HepG2 (cell line): ENCODE results near the gene RAB15. TPM values are rescaled to one million over a fixed set of nuclear protein-coding genes. Genes with fewer than 3 reads are reported as not detected.
A peak's percentile ranks its signal among the peaks of the same experiment; 100 is the strongest.

Experiments
- ATAD3A ChIP-seq: sonication (generic); formaldehyde crosslinking; IDR thresholded peaks from 2 replicates; pipeline ENCODE4 v1.4.0; 2020; ENCODE audit warnings: missing genetic modification reagents
- ATRX ChIP-seq: sonication (generic); formaldehyde crosslinking; IDR thresholded peaks from 2 replicates; pipeline ENCODE4 v1.4.0; 2020; ENCODE audit warnings: missing genetic modification reagents, borderline replicate concordance
- ELF4 ChIP-seq: sonication (generic); formaldehyde crosslinking; IDR thresholded peaks from 2 replicates; pipeline ENCODE4 v1.5.0; 2020; ENCODE audit warnings: missing genetic modification reagents, mild to moderate bottlenecking, moderate library complexity, borderline replicate concordance
- HOXA7 ChIP-seq: sonication (generic); formaldehyde crosslinking; IDR thresholded peaks from 2 replicates; pipeline ENCODE4 v1.8.1; 2022; ENCODE audit warnings: mild to moderate bottlenecking, missing genetic modification reagents, moderate library complexity
- KDM2A ChIP-seq: sonication (generic); formaldehyde crosslinking; IDR thresholded peaks from 2 replicates; pipeline ENCODE4 v1.4.0; 2020; ENCODE audit warnings: low read depth, missing genetic modification reagents, borderline replicate concordance
- MEIS1 ChIP-seq: sonication (generic); formaldehyde crosslinking; IDR thresholded peaks from 2 replicates; pipeline ENCODE4 v1.9.0; 2021; ENCODE audit warnings: mild to moderate bottlenecking, missing genetic modification reagents, moderate library complexity, borderline replicate concordance
- MEIS2 ChIP-seq: sonication (generic); formaldehyde crosslinking; IDR thresholded peaks from 2 replicates; pipeline ENCODE4 v1.9.0; 2021; ENCODE audit warnings: mild to moderate bottlenecking, missing genetic modification reagents
- NFATC3 ChIP-seq: sonication (generic); formaldehyde crosslinking; IDR thresholded peaks from 2 replicates; pipeline ENCODE4 v1.5.1; 2020; ENCODE audit warnings: mild to moderate bottlenecking, missing genetic modification reagents
- NFRKB ChIP-seq: fragments of 450-650 bp; IDR thresholded peaks from 2 replicates; pipeline ENCODE4 v1.6.1; 2017
- PLSCR1 ChIP-seq: sonication (generic); formaldehyde crosslinking; IDR thresholded peaks from 2 replicates; pipeline ENCODE4 v1.5.0; 2020; ENCODE audit warnings: missing genetic modification reagents, mild to moderate bottlenecking, borderline replicate concordance
- RFX3 ChIP-seq: IDR thresholded peaks from 2 replicates; pipeline ENCODE4 v1.6.1; 2016; ENCODE audit warnings: missing biosample characterization, missing genetic modification reagents
- SP1 ChIP-seq, 2 experiments: fragments of 450-650 bp in 1 of 2; sonication (generic) in 1 of 2; formaldehyde crosslinking in 1 of 2; IDR thresholded peaks; 2 replicates each; pipeline versions ENCODE4 v1.4.0 to v1.6.1; 2016 to 2020; ENCODE audit warnings: missing genetic modification reagents in 1 of 2
- SRY ChIP-seq: sonication (generic); formaldehyde crosslinking; IDR thresholded peaks from 2 replicates; pipeline ENCODE4 v1.8.0; 2022; ENCODE audit warnings: mild to moderate bottlenecking, missing genetic modification reagents
- STAG1 ChIP-seq: sonication (generic); formaldehyde crosslinking; IDR thresholded peaks from 2 replicates; pipeline ENCODE4 v1.4.0; 2020; ENCODE audit warnings: missing genetic modification reagents
- ZC3H13 ChIP-seq: sonication (generic); formaldehyde crosslinking; IDR thresholded peaks from 2 replicates; pipeline ENCODE4 v1.8.1; 2023; ENCODE audit warnings: mild to moderate bottlenecking, missing genetic modification reagents, moderate library complexity
- ZFP36L1 ChIP-seq: sonication (generic); formaldehyde crosslinking; IDR thresholded peaks from 2 replicates; pipeline ENCODE4 v1.8.0; 2022; ENCODE audit warnings: mild to moderate bottlenecking, missing genetic modification reagents, moderate library complexity
- ZFYVE20 ChIP-seq: sonication (generic); formaldehyde crosslinking; IDR thresholded peaks from 2 replicates; pipeline ENCODE4 v1.8.0; 2023; ENCODE audit warnings: low read depth, mild to moderate bottlenecking, moderate library complexity, missing genetic modification reagents, borderline replicate concordance
- ZKSCAN8 ChIP-seq: IDR thresholded peaks from 2 replicates; pipeline ENCODE4 v1.6.1; 2016; ENCODE audit warnings: borderline replicate concordance, missing genetic modification reagents, missing compliant biosample characterization
- ZNF124 ChIP-seq: sonication (generic); formaldehyde crosslinking; IDR thresholded peaks from 2 replicates; pipeline ENCODE4 v1.4.0; 2020; ENCODE audit warnings: missing genetic modification reagents
- ZNF143 ChIP-seq: sonication (generic); formaldehyde crosslinking; IDR thresholded peaks from 2 replicates; pipeline ENCODE4 v1.4.0; 2020; ENCODE audit warnings: missing genetic modification reagents
- ZNF205 ChIP-seq: IDR thresholded peaks from 2 replicates; pipeline ENCODE4 v1.6.1; 2018; ENCODE audit warnings: missing biosample characterization, missing genetic modification reagents
- ZNF224 ChIP-seq: sonication (generic); formaldehyde crosslinking; IDR thresholded peaks from 2 replicates; pipeline ENCODE4 v1.5.0; 2020; ENCODE audit warnings: mild to moderate bottlenecking, missing genetic modification reagents
- ZNF350 ChIP-seq: sonication (generic); formaldehyde crosslinking; IDR thresholded peaks from 2 replicates; pipeline ENCODE4 v1.4.0; 2020; ENCODE audit warnings: mild to moderate bottlenecking, low read depth, missing genetic modification reagents, borderline replicate concordance
- ZNF703 ChIP-seq: sonication (generic); formaldehyde crosslinking; IDR thresholded peaks from 2 replicates; pipeline ENCODE4 v1.5.1; 2020; ENCODE audit warnings: missing genetic modification reagents, mild to moderate bottlenecking, moderate library complexity, borderline replicate concordance
- polyA plus RNA-seq, 8 experiments: library from polyadenylated mRNA; depleted of rRNA in 3 of 8; stranded (reverse) in 7 of 8; unstranded in 1 of 8; fragments of >200 nt; fragmentation: Illumina TruSeq in 4 of 8; extraction: Trizol in 4 of 8; gene quantifications; 2 replicates each; pipeline versions ENCODE4 v1.2.1 to v1.2.3, GENCODE V29; 2011 to 2016; ENCODE audit warnings: low read depth in 4 of 8, missing spikeins in 1 of 8, mixed read lengths in 1 of 8; ENCODE audit not compliant: insufficient read depth in 1 of 8
- total RNA-seq, 5 experiments: library from RNA; depleted of rRNA; stranded (reverse); fragments of >200 nt; fragmentation: Illumina TruSeq; extraction: Trizol; gene quantifications; 2 replicates each; pipeline ENCODE4 v1.2.3, GENCODE V29; 2016; ENCODE audit warnings: low read depth in 1 of 5
- TF ChIP-seq, protein P1 (sequence below): sonication (generic); formaldehyde crosslinking; IDR thresholded peaks from 2 replicates; pipeline ENCODE4 v1.5.0; 2020; ENCODE audit warnings: missing genetic modification reagents
- TF ChIP-seq, protein P2 (sequence below): sonication (generic); formaldehyde crosslinking; conservative IDR thresholded peaks from 2 replicates; pipeline ENCODE4 v1.8.0; 2022; ENCODE audit warnings: mild to moderate bottlenecking, moderate library complexity, missing genetic modification reagents
- TF ChIP-seq, protein P3 (sequence below): sonication (generic); formaldehyde crosslinking; IDR thresholded peaks from 2 replicates; pipeline ENCODE4 v1.5.0; 2020; ENCODE audit warnings: missing genetic modification reagents

The RAB15 gene
- total and polyA plus RNA-seq, 2 of the 13 experiments (the other 11 are each of a cell fraction or from before 2014, with no cell fraction given) = 7.4 to 18.5 TPM

DNA sequence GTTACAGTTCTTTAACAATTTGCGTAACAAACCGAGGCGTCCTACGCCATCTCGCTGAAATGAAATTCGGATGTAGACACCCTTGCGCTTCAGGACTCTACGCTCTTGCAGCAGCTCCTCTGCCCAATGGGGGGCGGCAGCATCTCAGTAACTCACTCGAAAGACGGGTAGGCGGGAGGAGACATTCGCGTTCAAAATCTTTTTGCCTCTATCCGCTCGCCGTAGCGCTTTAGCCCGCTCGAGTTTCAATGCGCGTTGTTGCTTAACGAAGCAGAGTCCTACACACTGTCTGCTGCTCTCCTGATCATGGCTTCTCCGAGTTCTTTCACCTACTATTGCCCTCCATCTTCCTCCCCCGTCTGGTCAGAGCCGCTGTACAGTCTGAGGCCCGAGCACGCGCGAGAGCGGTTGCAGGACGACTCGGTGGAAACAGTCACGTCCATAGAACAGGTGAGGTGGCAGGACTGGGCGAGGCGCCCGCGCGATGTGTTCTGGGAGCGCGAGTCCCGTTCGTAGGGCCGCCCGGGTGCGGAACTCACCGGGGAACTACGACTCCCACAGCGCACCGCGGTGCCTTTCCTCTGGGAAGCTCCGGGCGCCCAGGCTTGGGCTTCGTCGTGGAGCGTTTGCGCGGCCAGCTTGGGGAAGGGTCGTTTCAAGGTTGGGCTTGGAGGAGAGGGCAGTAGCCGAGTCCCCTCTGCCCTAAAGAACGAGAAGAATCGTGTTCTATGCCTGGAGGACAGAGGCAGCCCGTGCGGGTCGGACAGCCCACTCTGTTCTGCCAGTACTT, 14.7 kb upstream of the RAB15 start, which contains the start of gene FNTB (continued):
- TF ChIP-seq, protein P1, sequence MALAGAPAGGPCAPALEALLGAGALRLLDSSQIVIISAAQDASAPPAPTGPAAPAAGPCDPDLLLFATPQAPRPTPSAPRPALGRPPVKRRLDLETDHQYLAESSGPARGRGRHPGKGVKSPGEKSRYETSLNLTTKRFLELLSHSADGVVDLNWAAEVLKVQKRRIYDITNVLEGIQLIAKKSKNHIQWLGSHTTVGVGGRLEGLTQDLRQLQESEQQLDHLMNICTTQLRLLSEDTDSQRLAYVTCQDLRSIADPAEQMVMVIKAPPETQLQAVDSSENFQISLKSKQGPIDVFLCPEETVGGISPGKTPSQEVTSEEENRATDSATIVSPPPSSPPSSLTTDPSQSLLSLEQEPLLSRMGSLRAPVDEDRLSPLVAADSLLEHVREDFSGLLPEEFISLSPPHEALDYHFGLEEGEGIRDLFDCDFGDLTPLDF (CRISPR knock-in tag) = peak; percentile 45; the same call in 1 of the 2 replicates
- peak; percentile 64; the same call in 1 of the 2 replicates for TF ChIP-seq ZNF224
- peak; percentile 64 for TF ChIP-seq ZKSCAN8 (CRISPR knock-in tag)
- TF ChIP-seq, protein P2, sequence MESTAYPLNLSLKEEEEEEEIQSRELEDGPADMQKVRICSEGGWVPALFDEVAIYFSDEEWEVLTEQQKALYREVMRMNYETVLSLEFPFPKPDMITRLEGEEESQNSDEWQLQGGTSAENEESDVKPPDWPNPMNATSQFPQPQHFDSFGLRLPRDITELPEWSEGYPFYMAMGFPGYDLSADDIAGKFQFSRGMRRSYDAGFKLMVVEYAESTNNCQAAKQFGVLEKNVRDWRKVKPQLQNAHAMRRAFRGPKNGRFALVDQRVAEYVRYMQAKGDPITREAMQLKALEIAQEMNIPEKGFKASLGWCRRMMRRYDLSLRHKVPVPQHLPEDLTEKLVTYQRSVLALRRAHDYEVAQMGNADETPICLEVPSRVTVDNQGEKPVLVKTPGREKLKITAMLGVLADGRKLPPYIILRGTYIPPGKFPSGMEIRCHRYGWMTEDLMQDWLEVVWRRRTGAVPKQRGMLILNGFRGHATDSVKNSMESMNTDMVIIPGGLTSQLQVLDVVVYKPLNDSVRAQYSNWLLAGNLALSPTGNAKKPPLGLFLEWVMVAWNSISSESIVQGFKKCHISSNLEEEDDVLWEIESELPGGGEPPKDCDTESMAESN (CRISPR knock-in tag) = peak; percentile 71
- TF ChIP-seq RFX3 (CRISPR knock-in tag) = no peak
- TF ChIP-seq STAG1 (CRISPR knock-in tag) = peak; percentile 78
- TF ChIP-seq ZNF350 (CRISPR knock-in tag) = peak; percentile 93; the same call in 1 of the 2 replicates
- TF ChIP-seq, protein P3, sequence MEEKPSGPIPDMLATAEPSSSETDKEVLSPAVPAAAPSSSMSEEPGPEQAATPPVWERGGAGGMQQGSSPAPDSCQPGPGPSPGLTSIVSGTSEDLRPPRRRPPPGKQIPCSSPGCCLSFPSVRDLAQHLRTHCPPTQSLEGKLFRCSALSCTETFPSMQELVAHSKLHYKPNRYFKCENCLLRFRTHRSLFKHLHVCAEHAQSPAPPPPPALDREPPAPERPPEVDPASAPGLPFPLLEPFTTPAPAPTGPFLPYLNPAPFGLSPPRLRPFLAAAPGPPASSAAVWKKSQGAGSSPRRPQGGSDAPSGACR (CRISPR knock-in tag) = peak; percentile 94; the same call in 1 of the 2 replicates
- peak; percentile 91; the same call in 1 of the 2 replicates for TF ChIP-seq MEIS1 (CRISPR knock-in tag)
- TF ChIP-seq ATRX (CRISPR knock-in tag) = no peak
- peak; percentile 60 for TF ChIP-seq ZNF124 (CRISPR knock-in tag)
- TF ChIP-seq SP1 (IDR thresholded peaks at IDR 0.05) = no peak
- TF ChIP-seq SP1 (CRISPR knock-in tag; IDR thresholded peaks at IDR 0.05) = peak; percentile 63; the same call in 1 of the 2 replicates
- TF ChIP-seq ATAD3A (CRISPR knock-in tag) = no peak
- peak; percentile 72 for TF ChIP-seq KDM2A (CRISPR knock-in tag)
- TF ChIP-seq NFATC3 (CRISPR knock-in tag) = no peak
- TF ChIP-seq ZNF143 (CRISPR knock-in tag) = peak; percentile 99
- no peak for TF ChIP-seq SRY (CRISPR knock-in tag)
- TF ChIP-seq ZNF703 (CRISPR knock-in tag) = no peak
- no peak for TF ChIP-seq ELF4 (CRISPR knock-in tag)
- TF ChIP-seq PLSCR1 (CRISPR knock-in tag) = no peak
- TF ChIP-seq ZFP36L1 (CRISPR knock-in tag) = no peak
- peak; percentile 51 for TF ChIP-seq ZNF205 (CRISPR knock-in tag)
- TF ChIP-seq ZC3H13 = peak; percentile 95
- no peak for TF ChIP-seq NFRKB
- TF ChIP-seq ZFYVE20 (CRISPR knock-in tag) = no peak
- no peak; the same call in 1 of the 2 replicates for TF ChIP-seq MEIS2 (CRISPR knock-in tag)
- TF ChIP-seq HOXA7 = no peak
